ACC112 (cell line): ENCODE measurements around the gene PNLIPRP3.

Source experiments
- H2AFZ ChIP-seq: fragments of 200-600 bp; sonication (generic); one replicate; pipeline ENCODE4 v1.6.0; 2017; ENCODE audit warnings: antibody characterized with exemption, low read length; ENCODE audit not compliant: unreplicated experiment
- H3K27ac ChIP-seq: fragments of 200-600 bp; sonication (generic); 2 replicates; pipeline ENCODE4 v1.5.1; 2014; ENCODE audit warnings: low read depth, mild to moderate bottlenecking, antibody characterized with exemption, low read length, moderate library complexity
- H3K27me3 ChIP-seq: fragments of 200-600 bp; sonication (generic); 2 replicates; pipeline ENCODE4 v1.6.1; 2014; ENCODE audit warnings: mild to moderate bottlenecking, antibody characterized with exemption, low read length, moderate library complexity, mixed read lengths; ENCODE audit not compliant: insufficient read depth
- H3K36me3 ChIP-seq: fragments of 200-600 bp; sonication (generic); 2 replicates; pipeline ENCODE4 v1.6.1; 2016; ENCODE audit warnings: mild to moderate bottlenecking, antibody characterized with exemption, low read length, moderate library complexity, mixed read lengths; ENCODE audit not compliant: insufficient read depth
- H3K4me1 ChIP-seq: fragments of 200-600 bp; sonication (generic); one replicate; pipeline ENCODE4 v1.6.1; 2016; ENCODE audit warnings: low read length, mixed read lengths; ENCODE audit not compliant: insufficient read depth, unreplicated experiment, control insufficient read depth
- H3K4me3 ChIP-seq: fragments of 200-600 bp; sonication (generic); 2 replicates; pipeline ENCODE4 v1.5.1; 2014; ENCODE audit warnings: mild to moderate bottlenecking, low read depth, low read length
- H3K79me2 ChIP-seq: fragments of 200-600 bp; sonication (generic); one replicate; pipeline ENCODE4 v1.6.0; 2016; ENCODE audit warnings: low read length; ENCODE audit not compliant: control insufficient read depth, unreplicated experiment, insufficient read depth

PNLIPRP3 gene

GRCh38 chr10:116410351-116410750 is 17.3 kb upstream of the PNLIPRP3 start:
- H3K4me1 ChIP-seq, result no peaks in the 10 kb centered on the region
- no peak overlapping the region for H3K4me3 ChIP-seq
- H3K27ac ChIP-seq, result no peak overlapping the region
- H3K79me2 ChIP-seq, result no peaks in the 10 kb centered on the region
- peaks cover 6% of the 10 kb centered on the region; the same call in 1 of the 2 replicates for H3K27me3 ChIP-seq
- no peak overlapping the region for H2AFZ ChIP-seq
- H3K36me3 ChIP-seq, result no peaks in the 10 kb centered on the region

GRCh38 chr10:116417821-116418220 is 9.8 kb upstream of the PNLIPRP3 start:
- no peak overlapping the region for H2AFZ ChIP-seq
- H3K27ac ChIP-seq, result peak overlapping the region; percentile 27; the same call in 1 of the 2 replicates
- H3K4me3 ChIP-seq, result no peak overlapping the region
- no peaks in the 10 kb centered on the region for H3K36me3 ChIP-seq
- no peaks in the 10 kb centered on the region for H3K79me2 ChIP-seq
- no peaks in the 10 kb centered on the region for H3K27me3 ChIP-seq
- H3K4me1 ChIP-seq, result no peaks in the 10 kb centered on the region

- no peak overlapping the region for H3K4me3 ChIP-seq
- H3K4me1 ChIP-seq, result no peaks in the 10 kb centered on the region
- H3K27me3 ChIP-seq, result no peaks in the 10 kb centered on the region
- H3K36me3 ChIP-seq, result no peaks in the 10 kb centered on the region
- H3K79me2 ChIP-seq, result no peaks in the 10 kb centered on the region
- H2AFZ ChIP-seq, result no peak overlapping the region
- peak overlapping the region; percentile 27; the same call in 1 of the 2 replicates for H3K27ac ChIP-seq
Measured at GRCh38 chr10:116418389-116418788, 9.3 kb upstream of the PNLIPRP3 start.

- H2AFZ ChIP-seq, result no peak overlapping the region
- H3K79me2 ChIP-seq, result no peaks in the 10 kb centered on the region
- no peaks in the 10 kb centered on the region for H3K27me3 ChIP-seq
- no peaks in the 10 kb centered on the region for H3K4me1 ChIP-seq
- no peak overlapping the region for H3K4me3 ChIP-seq
- H3K36me3 ChIP-seq, result no peaks in the 10 kb centered on the region
- H3K27ac ChIP-seq, result no peak overlapping the region
Measured at GRCh38 chr10:116421815-116422214, 5.8 kb upstream of the PNLIPRP3 start.

GRCh38 chr10:116429288-116429977 is 1.8 kb downstream of the PNLIPRP3 start:
- Histone ChIP-seq H3K36me3 (no peaks in the 10 kb centered on the region), H3K79me2 (no peaks in the 10 kb centered on the region), H3K27ac (no peak overlapping the region), H3K27me3 (no peaks in the 10 kb centered on the region; the same call in none of the 2 replicates), H3K4me3 (no peak overlapping the region), H3K4me1 (no peaks in the 10 kb centered on the region), H2AFZ (no peak overlapping the region)

GRCh38 chr10:116430288-116430687 is 2.6 kb downstream of the PNLIPRP3 start:
- Histone ChIP-seq H3K36me3 (no peaks in the 10 kb centered on the region), H2AFZ (no peak overlapping the region), H3K27ac (no peak overlapping the region), H3K27me3 (no peaks in the 10 kb centered on the region; the same call in none of the 2 replicates), H3K79me2 (no peaks in the 10 kb centered on the region), H3K4me1 (no peaks in the 10 kb centered on the region), H3K4me3 (no peak overlapping the region)

- no peaks in the 10 kb centered on the region for H3K4me1 ChIP-seq
- H3K4me3 ChIP-seq, result no peak overlapping the region
- no peaks in the 10 kb centered on the region; the same call in none of the 2 replicates for H3K27me3 ChIP-seq
- no peak overlapping the region for H2AFZ ChIP-seq
- H3K79me2 ChIP-seq, result no peaks in the 10 kb centered on the region
- H3K36me3 ChIP-seq, result no peaks in the 10 kb centered on the region
- no peak overlapping the region for H3K27ac ChIP-seq
Measured at GRCh38 chr10:116431598-116431997, 4.0 kb downstream of the PNLIPRP3 start.

- Histone ChIP-seq H3K4me1 (no peaks in the 10 kb centered on the region), H3K79me2 (no peaks in the 10 kb centered on the region), H3K27me3 (no peaks in the 10 kb centered on the region), H3K27ac (no peak overlapping the region), H2AFZ (no peak overlapping the region), H3K36me3 (no peaks in the 10 kb centered on the region), H3K4me3 (no peak overlapping the region)
Measured at GRCh38 chr10:116437076-116437692, 9.5 kb downstream of the PNLIPRP3 start.

- no peaks in the 10 kb centered on the region for H3K79me2 ChIP-seq
- H2AFZ ChIP-seq, result no peak overlapping the region
- no peak overlapping the region for H3K27ac ChIP-seq
- no peaks in the 10 kb centered on the region for H3K27me3 ChIP-seq
- H3K4me3 ChIP-seq, result no peak overlapping the region
- H3K36me3 ChIP-seq, result no peaks in the 10 kb centered on the region
- H3K4me1 ChIP-seq, result no peaks in the 10 kb centered on the region
Measured at GRCh38 chr10:116440330-116441030, 12.8 kb downstream of the PNLIPRP3 start.

GRCh38 chr10:116444527-116445142 is 17.0 kb downstream of the PNLIPRP3 start:
- Histone ChIP-seq H3K36me3 (no peaks in the 10 kb centered on the region), H3K4me1 (no peaks in the 10 kb centered on the region), H3K79me2 (no peaks in the 10 kb centered on the region), H3K4me3 (no peak overlapping the region), H3K27me3 (0 out of 2 replicates have a peak, but pooled peaks cover 5% of the 10 kb centered on the region), H2AFZ (no peak overlapping the region), H3K27ac (no peak overlapping the region)
